ENCODE measurements around the gene MRPS16. TPM values are rescaled to one million over a fixed set of nuclear protein-coding genes. Genes with fewer than 3 reads are reported as not detected.
"Not testable (repeated sequence)": the region's sequence is repeated elsewhere in the genome, so short reads cannot be mapped to it uniquely, and the experiment has no call there.

Gene MRPS16
- 83.9 and 92.9 TPM in 2 replicates for total RNA-seq (2014; rRNA removed)
- 121 TPM for polyA plus RNA-seq (2012)

GRCh38 chr10:73252445-73253224 is at the start of gene MRPS16:
Gene MRPS16, minus strand, starts transcription at chr10:73252644. Its CDS starts 162 bp downstream, at chr10:73252482.
- peak; percentile 98 for DNase-seq (ENCODE audit: low read depth)

GRCh38 chr10:73296946-73297345 is 44.5 kb upstream of the MRPS16 start:
- DNase-seq (ENCODE audit: low read depth), result no peak

- no peak for DNase-seq (ENCODE audit: low read depth)
Observed at GRCh38 chr10:73293461-73293860, 41.0 kb upstream of the MRPS16 start.

GRCh38 chr10:73289958-73290357 is 37.5 kb upstream of the MRPS16 start:
- DNase-seq (ENCODE audit: low read depth), result no peak

GRCh38 chr10:73287441-73287840 is 35.0 kb upstream of the MRPS16 start:
- DNase-seq (ENCODE audit: low read depth), result no peak

GRCh38 chr10:73281097-73281496 is 28.7 kb upstream of the MRPS16 start:
- no peak for DNase-seq (ENCODE audit: low read depth)

GRCh38 chr10:73264423-73264822 is 12.0 kb upstream of the MRPS16 start:
- DNase-seq (ENCODE audit: low read depth), result no peak

GRCh38 chr10:73263693-73264347 is 11.4 kb upstream of the MRPS16 start:
- peak; percentile 68 for DNase-seq (ENCODE audit: low read depth)

- no peak for DNase-seq (ENCODE audit: low read depth)
Observed at GRCh38 chr10:73262880-73263555, 10.6 kb upstream of the MRPS16 start.

GRCh38 chr10:73262105-73262730 is 9.8 kb upstream of the MRPS16 start:
- peak; percentile 92 for DNase-seq (ENCODE audit: low read depth)

GRCh38 chr10:73261362-73261995 is 9.0 kb upstream of the MRPS16 start:
- no peak for DNase-seq (ENCODE audit: low read depth)

- not testable (repeated sequence) for DNase-seq (ENCODE audit: low read depth)
Observed at GRCh38 chr10:73258612-73259011, 6.2 kb upstream of the MRPS16 start.

GRCh38 chr10:73253225-73253555 is 746 bp upstream of the MRPS16 start:
- DNase-seq (ENCODE audit: low read depth), result no peak

- peak; percentile 20 for DNase-seq (ENCODE audit: low read depth)
Observed at GRCh38 chr10:73251683-73252444, 580 bp downstream of the MRPS16 start.

- peak; percentile 27 for DNase-seq (ENCODE audit: low read depth)
Observed at GRCh38 chr10:73248259-73248724, 4.2 kb downstream of the MRPS16 start.

GRCh38 chr10:73247509-73248258 is 4.8 kb downstream of the MRPS16 start:
- DNase-seq (ENCODE audit: low read depth), result no peak

- DNase-seq (ENCODE audit: low read depth), result peak; percentile 94
Observed at GRCh38 chr10:73246646-73247508, 5.6 kb downstream of the MRPS16 start, which contains the start of gene DNAJC9. Gene DNAJC9, minus strand, starts transcription at chr10:73247255. Its CDS starts 66 bp downstream, at chr10:73247189.

- DNase-seq (ENCODE audit: low read depth), result no peak
Observed at GRCh38 chr10:73246322-73246645, 6.2 kb downstream of the MRPS16 start.

Data from LHCN-M2 (cell line).